Lower lobe of right lung (tissue), 2 donors: ENCODE results near the gene PTPRN2. TPM values are rescaled to one million over a fixed set of nuclear protein-coding genes. Genes with fewer than 3 reads are reported as not detected.

Source experiments
- ATAC-seq, 2 donors: fragments of 200-7000 bp; cut with Tn5 transposase; one replicate each; pipeline ENCODE4 v1.9.1; 2020 to 2022; ENCODE audit warnings: mild to moderate bottlenecking in 2 of 2, moderate library complexity in 2 of 2
- DNase-seq: peaks from one replicate; pipeline ENCODE4 v3.0.0-alpha.2; 2020
- H3K27ac ChIP-seq: fragments of 200-600 bp; one replicate; pipeline ENCODE4 v1.8.0; 2022
- H3K27me3 ChIP-seq: fragments of 200-600 bp; one replicate; pipeline ENCODE4 v1.8.0; 2022; ENCODE audit warnings: low read depth
- H3K36me3 ChIP-seq: fragments of 200-600 bp; one replicate; pipeline ENCODE4 v1.8.0; 2022; ENCODE audit warnings: mild to moderate bottlenecking
- H3K4me1 ChIP-seq: fragments of 200-600 bp; one replicate; pipeline ENCODE4 v1.8.0; 2022
- H3K4me3 ChIP-seq: fragments of 200-600 bp; one replicate; pipeline ENCODE4 v1.8.0; 2022; ENCODE audit warnings: mild to moderate bottlenecking
- H3K9me3 ChIP-seq: fragments of 200-600 bp; one replicate; pipeline ENCODE4 v1.8.0; 2022
- CTCF ChIP-seq: fragments of 200-600 bp; IDR thresholded peaks from one replicate; pipeline ENCODE4 v1.8.0; 2022; ENCODE audit warnings: antibody characterized with exemption, mild to moderate bottlenecking
- intact Hi-C: fragments of 100-400 bp; cut with DNase I; formaldehyde crosslinking; loops from one replicate; pipeline ENCODE4 v1.11.0; 2022
- total RNA-seq: library from RNA; stranded (reverse); fragmentation: NEBNext Ultra II Directional; extraction: Animal tissue kit (Norgen Biotek cat#: 25700); gene quantifications from one replicate; pipeline ENCODE4 v1.2.1, GENCODE V29; 2021
- donor health status: DM: no; HTN: yes; CAD: no; lungs with severe emphysema.

PTPRN2 gene
- total RNA-seq, 1 donor from 2014 or later = 6.8 TPM

- H3K36me3 ChIP-seq = no peaks in the 10 kb centered on the region
- intact Hi-C loops = no loop called here
- no peak for DNase-seq
- ATAC-seq = no peak
- no peak overlapping the region for H3K27ac ChIP-seq
- H3K9me3 ChIP-seq = no peaks in the 10 kb centered on the region
- no peak overlapping the region for H3K4me3 ChIP-seq
- no peaks in the 10 kb centered on the region for H3K4me1 ChIP-seq
- no peak for TF ChIP-seq CTCF
- no peaks in the 10 kb centered on the region for H3K27me3 ChIP-seq
Observed at GRCh38 chr7:157597562-157597961, 990.1 kb downstream of the PTPRN2 start.

GRCh38 chr7:157596881-157597280 is 990.7 kb downstream of the PTPRN2 start:
- Histone ChIP-seq H3K4me3 (no peak overlapping the region), H3K27me3 (no peaks in the 10 kb centered on the region), H3K36me3 (no peaks in the 10 kb centered on the region), H3K9me3 (no peaks in the 10 kb centered on the region), H3K27ac (no peak overlapping the region), H3K4me1 (no peaks in the 10 kb centered on the region)
- no peak for DNase-seq
- intact Hi-C loops = no loop called here
- ATAC-seq = no peak
- no peak for TF ChIP-seq CTCF

- intact Hi-C loops = no loop called here
- no peak overlapping the region for H3K27ac ChIP-seq
- DNase-seq = no peak
- no peak overlapping the region for H3K4me3 ChIP-seq
- no peak for TF ChIP-seq CTCF
- H3K4me1 ChIP-seq = no peaks in the 10 kb centered on the region
- no peak for ATAC-seq
- no peaks in the 10 kb centered on the region for H3K9me3 ChIP-seq
- no peaks in the 10 kb centered on the region for H3K27me3 ChIP-seq
- no peaks in the 10 kb centered on the region for H3K36me3 ChIP-seq
Observed at GRCh38 chr7:157596471-157596870, 991.2 kb downstream of the PTPRN2 start.

GRCh38 chr7:157596026-157596425 is 991.6 kb downstream of the PTPRN2 start:
- no peak for TF ChIP-seq CTCF
- ATAC-seq = no peak

GRCh38 chr7:157595086-157595855 is 992.4 kb downstream of the PTPRN2 start:
- H3K4me3 ChIP-seq = no peak overlapping the region
- ATAC-seq = no peak
- H3K4me1 ChIP-seq = no peaks in the 10 kb centered on the region
- no peaks in the 10 kb centered on the region for H3K36me3 ChIP-seq
- no peak overlapping the region for H3K27ac ChIP-seq
- intact Hi-C loops = no loop called here
- no peaks in the 10 kb centered on the region for H3K27me3 ChIP-seq
- no peak for TF ChIP-seq CTCF
- H3K9me3 ChIP-seq = no peaks in the 10 kb centered on the region
- DNase-seq = no peak

More at GRCh38 chr7:157596026-157596425, 991.6 kb downstream of the PTPRN2 start:
- H3K4me1 ChIP-seq = no peaks in the 10 kb centered on the region
- DNase-seq = no peak
- H3K27me3 ChIP-seq = no peaks in the 10 kb centered on the region
- no peak overlapping the region for H3K27ac ChIP-seq
- intact Hi-C loops = no loop called here
- H3K9me3 ChIP-seq = no peaks in the 10 kb centered on the region
- H3K36me3 ChIP-seq = no peaks in the 10 kb centered on the region
- no peak overlapping the region for H3K4me3 ChIP-seq
